GM15510 (cell line): Measurements from ENCODE around the gene TSNAXIP1.

Experiments used
- POLR2A ChIP-seq: IDR thresholded peaks from 3 replicates; pipeline ENCODE4 v1.6.1; 2011; ENCODE audit warnings: borderline replicate concordance; ENCODE audit not compliant: insufficient read length; ENCODE audit errors: extremely low read depth

TSNAXIP1 gene, protein sequence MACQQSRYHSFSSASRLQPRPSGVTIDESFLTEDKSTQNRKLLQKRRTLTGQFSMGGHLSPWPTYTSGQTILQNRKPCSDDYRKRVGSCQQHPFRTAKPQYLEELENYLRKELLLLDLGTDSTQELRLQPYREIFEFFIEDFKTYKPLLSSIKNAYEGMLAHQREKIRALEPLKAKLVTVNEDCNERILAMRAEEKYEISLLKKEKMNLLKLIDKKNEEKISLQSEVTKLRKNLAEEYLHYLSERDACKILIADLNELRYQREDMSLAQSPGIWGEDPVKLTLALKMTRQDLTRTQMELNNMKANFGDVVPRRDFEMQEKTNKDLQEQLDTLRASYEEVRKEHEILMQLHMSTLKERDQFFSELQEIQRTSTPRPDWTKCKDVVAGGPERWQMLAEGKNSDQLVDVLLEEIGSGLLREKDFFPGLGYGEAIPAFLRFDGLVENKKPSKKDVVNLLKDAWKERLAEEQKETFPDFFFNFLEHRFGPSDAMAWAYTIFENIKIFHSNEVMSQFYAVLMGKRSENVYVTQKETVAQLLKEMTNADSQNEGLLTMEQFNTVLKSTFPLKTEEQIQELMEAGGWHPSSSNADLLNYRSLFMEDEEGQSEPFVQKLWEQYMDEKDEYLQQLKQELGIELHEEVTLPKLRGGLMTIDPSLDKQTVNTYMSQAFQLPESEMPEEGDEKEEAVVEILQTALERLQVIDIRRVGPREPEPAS

DNA sequence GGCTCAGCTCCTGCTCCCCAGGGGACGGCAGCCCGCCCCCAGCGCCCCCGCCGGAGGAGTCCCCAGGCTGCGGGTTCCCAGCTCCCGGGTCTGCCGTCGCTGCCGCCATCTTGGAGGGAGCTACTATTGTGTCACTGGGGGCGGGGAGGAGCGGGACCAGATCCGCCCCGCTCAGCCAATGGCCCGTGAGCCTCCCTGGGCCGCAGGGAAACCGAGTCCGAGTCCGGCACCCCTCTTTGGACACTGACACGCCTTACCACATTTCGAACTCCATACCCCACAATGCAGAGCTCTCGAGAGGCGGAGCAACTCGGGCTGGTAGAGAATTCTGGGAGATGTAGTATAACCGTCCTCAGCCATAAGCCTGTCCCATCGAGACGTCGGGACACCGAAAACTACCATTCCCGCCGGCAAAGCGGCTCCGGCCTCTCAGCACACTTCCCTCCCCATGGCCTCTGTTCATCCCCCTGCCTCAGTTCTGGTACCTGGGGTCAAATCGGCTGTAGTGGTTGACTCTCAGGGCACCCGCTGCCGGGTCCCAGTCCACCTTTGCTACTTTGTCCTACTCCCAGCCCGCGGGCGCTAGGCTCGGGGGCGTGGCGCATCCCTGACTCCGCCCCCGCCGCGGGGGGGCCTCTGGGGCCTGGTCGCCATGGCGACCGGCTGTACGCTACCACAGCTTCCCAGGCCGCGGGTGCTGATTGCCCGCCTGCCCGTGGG is at the start of gene TSNAXIP1, which contains the start of gene RANBP10:
Gene TSNAXIP1 (plus strand): TSS at position 462 of the 720 bp plus-strand sequence. CDS start 261 bp downstream, outside the sequence.
Gene RANBP10 (minus strand): TSS at position 133 of the 720 bp plus-strand sequence. CDS start 24 bp downstream, at position 109.
- peak; percentile 91 for TF ChIP-seq POLR2A

DNA sequence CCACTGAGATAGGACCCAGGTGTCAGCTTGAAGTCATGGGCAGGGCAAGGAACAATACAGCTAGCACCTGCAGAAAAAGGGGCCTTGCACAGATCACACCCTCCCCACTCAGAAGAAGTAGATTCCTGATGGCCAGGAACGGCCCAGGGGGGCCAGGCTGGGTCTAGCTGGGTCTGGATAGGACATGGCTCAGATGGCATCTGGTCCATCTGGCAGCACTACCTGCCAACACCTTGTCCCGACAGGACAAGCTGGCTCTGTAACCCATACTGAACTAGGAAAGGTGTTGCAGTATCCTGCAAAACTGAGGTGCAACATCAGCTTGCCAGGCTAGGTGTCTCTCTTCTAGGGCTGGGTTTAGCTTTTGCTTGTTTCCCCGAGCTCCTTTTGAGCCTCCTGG is 48.7 kb upstream of the TSNAXIP1 start:
- no peak for TF ChIP-seq POLR2A

GRCh38 chr16:67758966-67759365 is 47.7 kb upstream of the TSNAXIP1 start:
- TF ChIP-seq POLR2A, result no peak

GRCh38 chr16:67760206-67760955 is 46.3 kb upstream of the TSNAXIP1 start:
- TF ChIP-seq POLR2A, result no peak

- TF ChIP-seq POLR2A, result no peak
Measured at GRCh38 chr16:67760956-67761230, 45.8 kb upstream of the TSNAXIP1 start.

- no peak for TF ChIP-seq POLR2A
Measured at GRCh38 chr16:67761924-67762323, 44.8 kb upstream of the TSNAXIP1 start.

GRCh38 chr16:67762385-67762784 is 44.3 kb upstream of the TSNAXIP1 start:
- TF ChIP-seq POLR2A, result no peak

GRCh38 chr16:67763066-67763465 is 43.6 kb upstream of the TSNAXIP1 start:
- TF ChIP-seq POLR2A, result no peak

GRCh38 chr16:67764158-67764667 is 42.5 kb upstream of the TSNAXIP1 start:
- TF ChIP-seq POLR2A, result no peak

DNA sequence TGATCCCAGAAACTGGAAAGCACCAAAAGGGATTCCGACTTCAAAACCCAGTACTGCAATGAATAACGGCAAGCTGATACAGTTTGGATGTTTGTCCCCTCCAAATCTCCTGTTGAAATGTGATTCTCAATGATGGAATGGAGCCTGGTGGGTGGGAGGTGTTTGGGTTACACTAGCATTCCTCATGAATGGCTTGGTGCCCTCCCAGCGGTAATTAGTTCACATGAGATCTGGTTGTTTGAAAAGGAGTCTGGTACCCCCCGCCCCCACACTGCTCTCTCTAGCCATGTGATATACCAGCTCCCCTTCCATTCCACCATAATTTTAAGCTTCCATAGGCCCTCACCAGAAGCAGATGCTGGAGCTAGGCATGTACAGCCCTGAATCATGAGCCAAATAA is 40.4 kb upstream of the TSNAXIP1 start:
- no peak for TF ChIP-seq POLR2A

- TF ChIP-seq POLR2A, result no peak
Measured at GRCh38 chr16:67767953-67768352, 38.7 kb upstream of the TSNAXIP1 start.

- no peak for TF ChIP-seq POLR2A
Measured at GRCh38 chr16:67770346-67770991, 36.2 kb upstream of the TSNAXIP1 start.

DNA sequence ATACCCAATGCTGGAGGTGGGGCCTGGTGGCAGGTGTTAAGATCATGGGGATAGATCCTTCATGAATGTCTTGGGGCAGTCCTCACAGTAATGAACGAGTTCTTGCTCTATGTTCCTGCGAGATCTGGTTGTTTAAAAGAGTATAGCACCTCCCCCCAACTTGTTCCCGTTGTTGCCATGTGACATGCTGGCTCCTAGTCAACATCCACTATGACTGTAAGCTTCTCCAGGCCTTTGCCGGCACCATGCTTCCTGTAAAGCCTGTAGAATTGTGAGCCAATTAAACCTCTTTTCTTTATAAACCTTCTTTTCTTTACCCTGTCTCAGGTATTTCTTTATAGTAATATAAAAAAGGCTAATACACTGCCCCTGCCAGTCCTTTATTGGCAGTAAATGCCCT is 33.6 kb upstream of the TSNAXIP1 start:
- TF ChIP-seq POLR2A, result no peak

- TF ChIP-seq POLR2A, result no peak
Measured at GRCh38 chr16:67773569-67774456, 32.9 kb upstream of the TSNAXIP1 start.

DNA sequence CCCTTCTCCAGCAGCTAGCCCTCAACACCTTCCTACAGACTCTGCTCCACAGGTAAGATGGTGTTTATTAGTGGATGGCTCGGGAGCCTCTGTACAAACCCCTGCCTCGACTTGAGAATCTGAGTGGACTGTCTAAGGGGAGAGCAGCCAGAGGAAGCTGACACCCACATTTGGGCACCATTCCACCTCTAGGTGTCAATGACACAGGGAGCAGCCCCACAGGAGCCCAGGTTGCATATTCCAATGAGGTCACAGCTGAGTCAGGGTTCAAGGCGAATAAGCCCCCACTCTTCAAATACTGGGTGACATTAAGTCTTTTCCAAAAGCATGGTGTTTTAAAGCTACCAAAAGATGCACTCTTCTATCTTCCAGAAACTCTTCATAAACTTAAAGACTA is 32.2 kb upstream of the TSNAXIP1 start:
- no peak for TF ChIP-seq POLR2A
